ENCODE measurements around the gene VAPB. TPM values are rescaled to one million over a fixed set of nuclear protein-coding genes. Genes with fewer than 3 reads are reported as not detected.

VAPB gene
- total RNA-seq, 4 donors from 2014 or later = 24.1 to 81.0 (median 48.4) TPM

- Histone ChIP-seq H3K9me3 (no peaks in the 10 kb centered on the region), H3K27me3 (no peaks in the 10 kb centered on the region), H3K36me3 (no peaks in the 10 kb centered on the region), H3K4me1 (peaks cover 0 to 5% of the 10 kb centered on the region in 2 donors), H3K4me3 (no peak overlapping the region), H3K27ac (no peak overlapping the region)
- TF ChIP-seq CTCF (IDR thresholded peaks at IDR 0.05) = no peak
- TF ChIP-seq POLR2A (IDR thresholded peaks at IDR 0.05) = no peak
- intact Hi-C loops (cut with DNase I; ENCODE audit: low total_unique reads) = no loop called here
- no peak for DNase-seq
Measured at GRCh38 chr20:58428364-58428763, 39.3 kb downstream of the VAPB start.

GRCh38 chr20:58429303-58429702 lies 40.3 kb downstream of the VAPB start:
- H3K4me1 ChIP-seq = peaks cover 0 to 5% of the 10 kb centered on the region in 2 donors
- H3K27me3 ChIP-seq = no peaks in the 10 kb centered on the region
- intact Hi-C loops (cut with DNase I; ENCODE audit: low total_unique reads) = no loop called here
- no peak overlapping the region for H3K4me3 ChIP-seq
- no peaks in the 10 kb centered on the region for H3K9me3 ChIP-seq
- TF ChIP-seq POLR2A (IDR thresholded peaks at IDR 0.05) (no peak), CTCF (IDR thresholded peaks at IDR 0.05) (no peak)
- no peaks in the 10 kb centered on the region for H3K36me3 ChIP-seq
- no peak overlapping the region for H3K27ac ChIP-seq
- no peak for DNase-seq

GRCh38 chr20:58431134-58431533 lies 42.1 kb downstream of the VAPB start:
- DNase-seq = no peak
- Histone ChIP-seq H3K4me1 (peaks cover 0 to 5% of the 10 kb centered on the region in 2 donors), H3K27ac (no peak overlapping the region), H3K36me3 (no peaks in the 10 kb centered on the region), H3K4me3 (no peak overlapping the region), H3K9me3 (no peaks in the 10 kb centered on the region), H3K27me3 (no peaks in the 10 kb centered on the region)
- no peak for TF ChIP-seq POLR2A (IDR thresholded peaks at IDR 0.05)
- no peak for TF ChIP-seq CTCF (IDR thresholded peaks at IDR 0.05)
- intact Hi-C loops (cut with DNase I; ENCODE audit: low total_unique reads) = no loop called here

GRCh38 chr20:58432186-58432954 lies 43.3 kb downstream of the VAPB start:
- H3K27ac ChIP-seq = peak overlapping the region in 1 of 2 donors; percentile 33
- H3K9me3 ChIP-seq = no peaks in the 10 kb centered on the region
- intact Hi-C loops (cut with DNase I; ENCODE audit: low total_unique reads) = no loop called here
- H3K4me3 ChIP-seq = no peak overlapping the region
- no peak for TF ChIP-seq CTCF (IDR thresholded peaks at IDR 0.05)
- TF ChIP-seq POLR2A (IDR thresholded peaks at IDR 0.05) = no peak
- H3K4me1 ChIP-seq = peaks cover 0 to 5% of the 10 kb centered on the region in 2 donors
- H3K27me3 ChIP-seq = no peaks in the 10 kb centered on the region
- H3K36me3 ChIP-seq = no peaks in the 10 kb centered on the region
- DNase-seq = peak in 1 of 2 donors; percentile 37

- H3K9me3 ChIP-seq = no peaks in the 10 kb centered on the region
- no peaks in the 10 kb centered on the region for H3K36me3 ChIP-seq
- intact Hi-C loops (cut with DNase I; ENCODE audit: low total_unique reads) = no loop called here
- H3K4me3 ChIP-seq = no peak overlapping the region
- H3K27ac ChIP-seq = peak overlapping the region in 1 of 2 donors; percentile 17
- H3K4me1 ChIP-seq = peaks cover 0 to 5% of the 10 kb centered on the region in 2 donors
- TF ChIP-seq POLR2A (IDR thresholded peaks at IDR 0.05) = no peak
- TF ChIP-seq CTCF (IDR thresholded peaks at IDR 0.05) = no peak
- no peak for DNase-seq
- H3K27me3 ChIP-seq = no peaks in the 10 kb centered on the region
Measured at GRCh38 chr20:58433029-58433647, 44.1 kb downstream of the VAPB start.
